Measurements from ENCODE around the gene SLC66A3. TPM values are rescaled to one million over a fixed set of nuclear protein-coding genes. Genes with fewer than 3 reads are reported as not detected.

Gene SLC66A3
- total and polyA plus RNA-seq, 2 donors (not counting 3 experiments of a cell fraction or from before 2014, with no cell fraction given) = 14.3 to 31.4 TPM

DNA sequence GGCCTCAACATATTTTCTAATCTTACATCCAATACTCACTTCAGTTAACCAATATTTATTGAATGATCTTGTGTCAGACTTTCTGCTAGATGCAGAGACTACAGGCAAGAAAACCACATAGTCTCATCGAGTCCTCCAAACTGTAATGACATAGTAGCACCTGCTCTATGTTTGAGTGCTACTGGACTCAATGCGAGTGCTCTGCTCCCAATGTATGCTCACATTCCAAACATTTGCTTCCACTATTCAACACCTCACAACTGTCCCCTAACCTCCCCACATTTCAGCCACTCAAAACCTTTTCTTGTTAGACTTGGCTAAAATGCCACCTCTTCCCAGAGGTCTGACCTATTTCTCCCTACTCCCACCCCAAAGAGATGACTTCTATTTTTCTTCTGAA, 65.2 kb downstream of the SLC66A3 start:
- no TSS peak for BruUV-seq (replicated peaks)
- H3K79me2 ChIP-seq (ENCODE audit: control insufficient read depth, insufficient read depth, low read length) = no peaks in the 10 kb centered on the region
- DNase-seq (ENCODE audit: low read depth, low spot score) (no peak), FAIRE-seq (no peak)
- H4K20me1 ChIP-seq (replicated peaks; ENCODE audit: control insufficient read depth, extremely low read depth, insufficient read depth, low read length) = no peaks in the 10 kb centered on the region
- no peaks in the 10 kb centered on the region for H3K9me3 ChIP-seq (replicated peaks; ENCODE audit: control insufficient read depth, insufficient read depth, low read length)
- TF ChIP-seq POLR2A (IDR thresholded peaks at IDR 0.05; ENCODE audit: low read depth, low read length) (no peak), JUN (IDR thresholded peaks at IDR 0.05; ENCODE audit: borderline replicate concordance, insufficient read depth, insufficient read length, low read depth) (no peak), GATA2 (IDR thresholded peaks at IDR 0.05; ENCODE audit: insufficient read depth, insufficient read length, low read depth, low read length) (no peak), EZH2 (IDR thresholded peaks at IDR 0.05; ENCODE audit: borderline replicate concordance, low read depth, low read length, severe bottlenecking) (no peak), MYC (IDR thresholded peaks at IDR 0.05; ENCODE audit: low read depth, low read length) (no peak), POLR2AphosphoS5 (IDR thresholded peaks at IDR 0.05; ENCODE audit: insufficient read depth, low read depth, low read length) (no peak)
- TF ChIP-seq, protein P1, sequence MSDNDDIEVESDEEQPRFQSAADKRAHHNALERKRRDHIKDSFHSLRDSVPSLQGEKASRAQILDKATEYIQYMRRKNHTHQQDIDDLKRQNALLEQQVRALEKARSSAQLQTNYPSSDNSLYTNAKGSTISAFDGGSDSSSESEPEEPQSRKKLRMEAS (IDR thresholded peaks at IDR 0.05; ENCODE audit: insufficient read depth, insufficient read length) = no peak
- TF ChIP-seq, protein P2, sequence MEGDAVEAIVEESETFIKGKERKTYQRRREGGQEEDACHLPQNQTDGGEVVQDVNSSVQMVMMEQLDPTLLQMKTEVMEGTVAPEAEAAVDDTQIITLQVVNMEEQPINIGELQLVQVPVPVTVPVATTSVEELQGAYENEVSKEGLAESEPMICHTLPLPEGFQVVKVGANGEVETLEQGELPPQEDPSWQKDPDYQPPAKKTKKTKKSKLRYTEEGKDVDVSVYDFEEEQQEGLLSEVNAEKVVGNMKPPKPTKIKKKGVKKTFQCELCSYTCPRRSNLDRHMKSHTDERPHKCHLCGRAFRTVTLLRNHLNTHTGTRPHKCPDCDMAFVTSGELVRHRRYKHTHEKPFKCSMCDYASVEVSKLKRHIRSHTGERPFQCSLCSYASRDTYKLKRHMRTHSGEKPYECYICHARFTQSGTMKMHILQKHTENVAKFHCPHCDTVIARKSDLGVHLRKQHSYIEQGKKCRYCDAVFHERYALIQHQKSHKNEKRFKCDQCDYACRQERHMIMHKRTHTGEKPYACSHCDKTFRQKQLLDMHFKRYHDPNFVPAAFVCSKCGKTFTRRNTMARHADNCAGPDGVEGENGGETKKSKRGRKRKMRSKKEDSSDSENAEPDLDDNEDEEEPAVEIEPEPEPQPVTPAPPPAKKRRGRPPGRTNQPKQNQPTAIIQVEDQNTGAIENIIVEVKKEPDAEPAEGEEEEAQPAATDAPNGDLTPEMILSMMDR (IDR thresholded peaks at IDR 0.05; ENCODE audit: extremely low read depth in 1 of 2, insufficient read depth in 1 of 2, low read depth in 1 of 2, low read length in 2 of 2) = no peak
- ChIA-PET POLR2A (no interaction called here), CTCF (interaction anchor here (1.2 to 2.4 kb wide), 3 partner anchors 14 to 192 kb away, joined by 3 to 8 read pairs (median 5); a partner anchor contains a TSS)
- no peak overlapping the region for H3K27ac ChIP-seq (ENCODE audit: insufficient read depth, low read depth, low read length)
- H3K9me1 ChIP-seq (replicated peaks; ENCODE audit: control insufficient read depth, extremely low read depth, insufficient read depth, low read length) = no peaks in the 10 kb centered on the region
- no peaks in the 10 kb centered on the region for H3K27me3 ChIP-seq (ENCODE audit: control insufficient read depth in 2 of 2, insufficient read depth in 2 of 2, low read length in 2 of 2)
- H3K36me3 ChIP-seq (ENCODE audit: control insufficient read depth in 2 of 2, extremely low read depth in 1 of 2, insufficient read depth in 2 of 2, low read length in 2 of 2) = peaks cover 2 to 6% of the 10 kb centered on the region in 2 experiments
- no peak overlapping the region for H3K9ac ChIP-seq (replicated peaks; ENCODE audit: extremely low read depth, insufficient read depth, low read length)
- dilution Hi-C loops (cut with MboI; ENCODE audit: extremely low pct_ligation_motif_present, low sequenced_read_pairs) = no loop called here
- H2AFZ ChIP-seq (ENCODE audit: low read depth, low read length) = no peak overlapping the region
- no peak overlapping the region for H3K4me2 ChIP-seq (ENCODE audit: insufficient read depth, low read length)
- intact Hi-C loops (cut with micrococcal nuclease) = no loop called here
- no peaks in the 10 kb centered on the region for H3K4me1 ChIP-seq (ENCODE audit: control insufficient read depth, extremely low read depth, insufficient read depth, low read length)
- H3K4me3 ChIP-seq (replicated peaks in 1 of 3; ENCODE audit: insufficient read depth in 1 of 3, low read depth in 1 of 3, low read length in 3 of 3) = no peak overlapping the region
